GM18907 (cell line): ENCODE data around the gene EPB41L3.
"Not testable (repeated sequence)": the region's sequence is repeated elsewhere in the genome, so short reads cannot be mapped to it uniquely, and the experiment has no call there.

Experiments
- ATAC-seq: cut with Tn5 transposase; IDR thresholded peaks from one replicate; pipeline ENCODE4 v1.9.1; 2021; ENCODE audit warnings: mild to moderate bottlenecking, moderate library complexity; ENCODE audit not compliant: unreplicated experiment

The EPB41L3 gene

GRCh38 chr18:5543773-5544389, at the start of gene EPB41L3:
Gene EPB41L3 (minus strand): TSS chr18:5543997. CDS start chr18:5489183, 54,814 bp downstream.
- ATAC-seq, result no peak

DNA sequence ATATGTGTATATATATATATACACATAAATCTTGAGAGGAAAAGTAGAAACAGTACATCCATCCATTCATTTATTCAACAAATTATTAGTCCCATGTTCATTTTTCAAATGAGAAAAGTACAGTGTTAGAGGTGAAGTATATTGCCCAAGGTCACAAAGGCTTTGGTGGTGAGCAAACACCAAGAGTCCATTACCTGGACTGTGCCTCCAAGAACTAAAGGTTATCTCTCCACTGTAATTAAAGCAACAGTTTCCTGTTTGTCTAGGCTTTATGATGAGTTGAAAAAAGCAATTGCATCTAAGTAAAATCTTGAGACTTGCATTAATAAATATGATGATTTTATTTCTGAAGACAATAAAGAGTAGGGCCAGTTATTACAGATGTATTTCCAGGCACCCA, 44.7 kb upstream of the EPB41L3 start:
- no peak for ATAC-seq

GRCh38 chr18:5585653-5586052, 41.9 kb upstream of the EPB41L3 start:
- no peak for ATAC-seq

- no peak for ATAC-seq
Observed at GRCh38 chr18:5584746-5585417, 41.1 kb upstream of the EPB41L3 start.

DNA sequence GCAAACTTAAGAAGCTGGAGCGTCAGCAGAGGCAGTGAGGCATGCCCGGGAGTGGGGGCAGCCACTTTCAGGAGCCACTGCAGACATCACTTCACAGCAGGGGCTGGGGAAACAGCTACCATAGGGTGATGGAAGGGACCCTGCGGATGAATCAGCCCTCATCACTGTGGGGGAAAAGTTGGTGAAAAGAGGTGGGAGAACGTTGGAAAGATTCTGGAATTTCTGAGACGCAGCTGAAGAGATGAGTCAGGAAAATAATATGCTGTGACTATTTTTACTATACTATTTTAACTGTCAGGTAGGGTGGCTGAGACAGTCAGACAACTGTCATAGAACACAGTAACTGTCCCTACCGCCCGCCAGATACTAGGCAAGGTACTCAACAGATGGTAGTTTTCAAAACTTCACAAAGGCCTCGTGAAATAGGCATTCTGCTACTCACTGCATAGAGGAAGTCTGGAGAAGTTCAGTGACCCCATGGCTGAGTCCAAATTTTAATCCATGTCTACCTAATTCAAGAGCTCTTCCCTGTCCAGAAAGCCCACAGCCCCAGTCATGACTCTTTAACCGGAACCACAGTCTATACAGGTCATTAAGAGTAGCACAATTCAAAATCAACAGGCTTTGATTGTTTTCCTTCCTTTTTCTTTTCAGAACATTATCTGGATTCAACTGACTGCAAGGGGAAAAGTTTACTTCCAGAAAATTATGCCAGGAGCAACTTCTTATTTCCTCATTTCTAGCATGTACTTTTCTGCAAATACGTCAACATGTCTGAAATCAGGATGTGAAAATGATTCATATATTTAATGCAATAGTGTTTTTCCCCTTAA, 39.3 kb upstream of the EPB41L3 start:
- ATAC-seq, result no peak

DNA sequence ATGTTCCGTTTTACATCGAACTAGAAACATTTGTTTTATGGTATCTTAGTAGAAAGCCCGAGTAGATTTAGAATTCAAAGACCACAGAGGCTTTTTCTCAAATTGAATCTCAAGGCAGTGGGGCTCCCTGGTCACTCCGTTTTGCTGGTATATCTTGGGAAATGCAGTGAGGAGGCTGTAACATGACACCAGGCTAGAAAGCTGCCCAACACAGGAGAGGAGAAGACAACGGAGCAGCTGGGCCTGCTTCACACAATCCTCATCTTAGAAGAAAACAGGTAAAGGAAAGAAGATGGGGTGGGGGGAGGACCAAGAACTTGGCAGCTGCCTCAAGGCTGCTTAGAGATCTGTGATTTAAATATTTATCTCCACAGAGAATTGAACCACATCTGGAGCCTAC, 38.3 kb upstream of the EPB41L3 start:
- ATAC-seq, result no peak

GRCh38 chr18:5574843-5575242, 31.0 kb upstream of the EPB41L3 start:
- ATAC-seq, result no peak

DNA sequence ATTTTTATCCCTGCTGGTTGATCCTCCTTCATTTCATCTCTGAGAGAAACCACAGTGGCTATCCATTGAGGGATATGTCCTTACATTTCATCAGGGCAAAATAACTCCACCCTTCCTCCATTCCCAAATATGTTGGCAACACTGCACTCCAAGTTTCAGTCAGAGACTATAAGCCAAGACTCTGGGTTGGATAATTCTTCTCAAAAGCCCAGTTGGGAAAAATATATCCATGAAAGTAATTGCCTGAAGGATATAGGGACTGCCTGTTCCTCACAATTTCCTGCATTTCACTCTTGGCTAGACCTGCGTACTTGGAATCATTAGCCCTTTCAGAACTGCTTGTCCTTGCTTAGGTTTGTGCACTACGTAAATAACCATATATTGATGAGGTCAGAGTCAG, 27.9 kb upstream of the EPB41L3 start:
- ATAC-seq, result no peak

DNA sequence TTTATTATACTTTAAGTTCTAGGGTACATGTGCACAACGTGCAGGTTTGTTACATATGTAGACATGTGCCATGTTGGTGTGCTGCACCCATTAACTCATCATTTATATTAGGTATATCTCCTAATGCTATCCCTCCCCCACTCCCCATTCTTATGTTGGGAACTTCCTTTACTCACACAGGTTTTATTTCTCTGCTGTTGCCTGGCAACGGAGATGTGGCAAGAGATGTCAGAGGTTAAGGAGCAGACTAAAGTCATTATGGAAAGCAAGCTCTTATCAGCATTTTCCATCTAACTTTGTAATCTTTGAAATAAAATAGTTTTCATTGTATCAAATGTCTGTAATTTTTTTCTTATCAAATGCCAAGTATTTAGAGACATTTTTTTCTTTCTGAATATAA, 26.8 kb upstream of the EPB41L3 start:
- not testable (repeated sequence) for ATAC-seq

DNA sequence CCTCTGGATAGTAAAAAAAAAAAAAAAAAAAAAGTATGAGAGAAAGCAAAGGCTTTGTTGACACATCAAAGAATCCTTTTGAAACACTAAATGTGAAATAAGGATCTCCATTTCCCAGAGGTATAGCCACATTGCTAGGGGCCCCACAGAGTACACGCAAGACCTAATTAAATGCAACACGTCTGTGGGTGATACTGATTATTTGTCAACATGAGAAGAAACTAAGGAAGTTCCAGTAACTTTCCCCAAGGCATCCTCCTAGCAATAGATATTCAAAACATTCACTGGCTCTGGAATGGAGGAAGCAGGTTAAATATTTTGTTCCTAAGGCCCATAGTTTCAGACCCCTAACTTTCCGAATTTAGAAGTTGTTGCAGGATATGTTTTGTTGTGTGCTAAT, 24.6 kb upstream of the EPB41L3 start:
- ATAC-seq, result no peak

- ATAC-seq, result no peak
Observed at GRCh38 chr18:5558851-5559250, 15.1 kb upstream of the EPB41L3 start.

- ATAC-seq, result no peak
Observed at GRCh38 chr18:5556310-5556974, 12.6 kb upstream of the EPB41L3 start.

DNA sequence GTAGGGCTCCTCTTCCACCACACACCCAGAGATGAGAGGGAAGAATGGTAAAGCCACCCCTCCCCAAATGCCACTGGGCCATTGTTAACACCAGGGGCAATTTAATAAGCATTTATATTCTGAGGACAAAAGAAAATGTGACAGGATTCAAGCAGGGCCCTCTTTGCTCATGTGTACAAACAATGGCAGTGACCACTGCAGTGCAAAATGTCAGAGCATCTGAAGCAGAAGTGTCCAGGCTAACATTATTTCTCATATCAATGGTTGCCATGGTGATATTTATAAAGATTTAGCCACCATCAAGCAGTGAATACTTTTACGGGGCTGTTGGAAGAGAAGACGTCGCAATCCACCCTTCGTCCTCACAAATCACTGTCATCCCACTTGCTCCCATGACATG, 10.8 kb upstream of the EPB41L3 start:
- no peak for ATAC-seq

DNA sequence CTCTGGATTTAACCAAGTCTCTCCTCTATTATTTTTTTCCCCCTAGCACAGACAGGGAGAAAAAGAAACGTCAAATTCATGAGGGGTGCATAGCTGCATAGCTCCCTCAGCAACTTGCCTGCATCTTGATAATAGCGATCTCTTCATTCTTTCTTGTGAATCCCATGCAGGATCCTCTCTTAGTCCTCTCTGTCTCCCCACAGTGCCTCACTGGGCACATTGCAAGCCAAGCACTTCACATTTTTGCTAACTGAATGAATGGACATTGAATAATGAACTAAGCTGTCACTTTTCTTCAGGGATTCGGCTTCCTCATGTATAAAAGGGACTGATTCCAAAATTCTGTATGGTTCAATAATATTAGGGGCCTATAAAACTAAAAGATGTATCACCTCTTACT, 2.9 kb upstream of the EPB41L3 start:
- no peak for ATAC-seq

GRCh38 chr18:5543036-5543680, 639 bp downstream of the EPB41L3 start:
- ATAC-seq, result no peak

GRCh38 chr18:5542515-5543035, 1.2 kb downstream of the EPB41L3 start:
- no peak for ATAC-seq

GRCh38 chr18:5541644-5542043, 2.2 kb downstream of the EPB41L3 start:
- ATAC-seq, result no peak

GRCh38 chr18:5539391-5539790, 4.4 kb downstream of the EPB41L3 start:
- no peak for ATAC-seq

DNA sequence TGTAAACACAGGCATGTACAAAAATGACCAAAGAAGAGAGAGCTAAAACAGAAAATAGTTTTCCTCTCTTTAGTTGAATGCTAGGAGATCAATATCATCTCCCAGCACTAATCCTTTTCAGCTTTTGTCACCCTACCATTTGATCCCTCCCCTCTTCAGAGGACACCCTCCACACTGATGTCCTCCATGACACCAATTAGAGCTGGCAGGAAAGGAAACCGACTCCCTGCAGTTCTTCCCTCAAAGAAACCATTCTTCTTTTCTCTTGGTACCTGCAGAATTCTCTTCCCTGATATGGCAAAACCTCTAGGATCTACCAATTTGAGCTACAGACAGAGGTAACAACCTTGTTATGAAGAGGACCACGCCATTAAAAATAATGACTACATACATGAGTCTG, 5.3 kb downstream of the EPB41L3 start:
- ATAC-seq, result no peak

DNA sequence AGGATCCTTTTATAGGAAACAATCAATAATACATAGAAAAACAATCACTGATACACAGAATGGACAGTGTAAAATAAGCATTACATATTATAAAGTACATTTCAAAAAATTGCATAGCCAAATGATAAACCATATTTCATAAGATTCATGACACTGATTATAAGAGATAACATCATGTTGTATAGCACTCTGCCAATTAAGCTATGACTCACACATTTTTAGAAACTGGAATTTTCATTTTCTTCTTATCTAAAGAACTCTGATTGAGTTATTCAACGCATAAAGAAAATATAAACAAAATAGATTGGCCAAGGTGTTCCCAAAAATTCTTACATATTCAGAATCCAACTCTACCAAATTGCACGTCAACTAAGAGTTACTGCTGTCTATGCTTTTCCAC, 5.9 kb downstream of the EPB41L3 start:
- no peak for ATAC-seq

- no peak for ATAC-seq
Observed at GRCh38 chr18:5534845-5535244, 9.0 kb downstream of the EPB41L3 start.
